ENCODE results near the gene CDH13. TPM values are rescaled to one million over a fixed set of nuclear protein-coding genes. Genes with fewer than 3 reads are reported as not detected.

Gene CDH13
- total RNA-seq, 4 donors from 2014 or later, result 5.8 to 36.7 (median 20.4) TPM

DNA sequence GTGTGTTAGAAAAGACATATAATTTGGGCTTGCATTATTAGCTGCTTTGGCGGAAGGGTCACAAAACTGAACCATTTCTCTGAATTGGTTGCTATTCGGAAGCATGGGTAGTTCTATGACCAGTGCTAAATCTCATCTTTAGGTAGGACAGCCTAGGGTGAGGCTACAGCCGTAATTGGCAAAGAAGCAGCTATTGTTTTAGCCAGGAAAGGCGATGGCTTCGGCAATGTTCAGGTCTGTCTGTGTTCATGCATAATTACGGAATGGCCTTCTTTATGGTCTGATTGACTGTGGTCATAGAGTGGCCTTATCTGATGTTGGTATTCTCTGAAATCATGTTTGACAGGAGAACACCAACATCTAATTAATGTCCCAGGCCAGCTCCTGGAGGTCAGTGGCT lies 812.6 kb downstream of the CDH13 start:
- Histone ChIP-seq H3K36me3 (no peaks in the 10 kb centered on the region), H3K4me1 (no peaks in the 10 kb centered on the region), H3K27me3 (no peaks in the 10 kb centered on the region), H3K9me3 (no peaks in the 10 kb centered on the region), H3K27ac (no peak overlapping the region), H3K4me3 (no peak overlapping the region)
- TF ChIP-seq, protein P1, sequence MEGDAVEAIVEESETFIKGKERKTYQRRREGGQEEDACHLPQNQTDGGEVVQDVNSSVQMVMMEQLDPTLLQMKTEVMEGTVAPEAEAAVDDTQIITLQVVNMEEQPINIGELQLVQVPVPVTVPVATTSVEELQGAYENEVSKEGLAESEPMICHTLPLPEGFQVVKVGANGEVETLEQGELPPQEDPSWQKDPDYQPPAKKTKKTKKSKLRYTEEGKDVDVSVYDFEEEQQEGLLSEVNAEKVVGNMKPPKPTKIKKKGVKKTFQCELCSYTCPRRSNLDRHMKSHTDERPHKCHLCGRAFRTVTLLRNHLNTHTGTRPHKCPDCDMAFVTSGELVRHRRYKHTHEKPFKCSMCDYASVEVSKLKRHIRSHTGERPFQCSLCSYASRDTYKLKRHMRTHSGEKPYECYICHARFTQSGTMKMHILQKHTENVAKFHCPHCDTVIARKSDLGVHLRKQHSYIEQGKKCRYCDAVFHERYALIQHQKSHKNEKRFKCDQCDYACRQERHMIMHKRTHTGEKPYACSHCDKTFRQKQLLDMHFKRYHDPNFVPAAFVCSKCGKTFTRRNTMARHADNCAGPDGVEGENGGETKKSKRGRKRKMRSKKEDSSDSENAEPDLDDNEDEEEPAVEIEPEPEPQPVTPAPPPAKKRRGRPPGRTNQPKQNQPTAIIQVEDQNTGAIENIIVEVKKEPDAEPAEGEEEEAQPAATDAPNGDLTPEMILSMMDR (IDR thresholded peaks at IDR 0.05 in 4 of 5, conservative IDR thresholded peaks at IDR 0.05 in 1 of 5), result no peak
- no peak for TF ChIP-seq POLR2A (IDR thresholded peaks at IDR 0.05)
- no peak for DNase-seq
- intact Hi-C loops (cut with DNase I; ENCODE audit: low total_unique reads), result no loop called here
- no peak for ATAC-seq
- in situ Hi-C loops (cut with MboI; ENCODE audit: low sequenced_read_pairs in 4 of 4), result loop anchor here in 2 of 4 donors (25.0 kb wide), 2 partner anchors 827 to 1177 kb away; no protein-coding TSS in a partner anchor

DNA sequence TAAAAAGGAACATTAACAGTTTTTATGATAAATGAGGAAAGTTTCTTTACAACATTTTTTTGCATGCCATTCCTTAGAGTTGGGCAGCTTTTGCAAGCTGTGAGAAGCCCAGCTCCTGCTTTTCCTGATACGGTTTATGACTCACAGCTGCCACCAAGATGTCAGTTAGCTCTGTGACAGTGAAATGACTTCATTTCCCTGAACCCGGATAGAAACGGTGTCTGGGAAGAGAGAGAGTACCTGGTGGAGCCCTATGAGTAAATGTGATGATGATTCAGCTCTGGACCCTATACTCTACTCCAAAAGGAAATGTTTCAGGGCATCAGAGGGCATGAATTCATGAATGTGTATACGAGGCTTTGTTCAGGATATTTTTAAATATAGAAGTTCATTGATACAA lies 814.7 kb downstream of the CDH13 start:
- Histone ChIP-seq H3K27me3 (no peaks in the 10 kb centered on the region), H3K4me3 (no peak overlapping the region), H3K4me1 (no peaks in the 10 kb centered on the region), H3K36me3 (no peaks in the 10 kb centered on the region), H3K27ac (no peak overlapping the region), H3K9me3 (no peaks in the 10 kb centered on the region)
- in situ Hi-C loops (cut with MboI; ENCODE audit: low sequenced_read_pairs in 4 of 4) (loop anchor here (10.0 to 25.0 kb wide), 3 partner anchors 829 to 1179 kb away; no protein-coding TSS in a partner anchor), intact Hi-C loops (cut with DNase I; ENCODE audit: low total_unique reads) (loop anchor here (10.0 kb wide), 1 partner anchor 237 kb away; no protein-coding TSS in a partner anchor)
- ATAC-seq (no peak), DNase-seq (no peak)
- TF ChIP-seq POLR2A (IDR thresholded peaks at IDR 0.05), result no peak
- TF ChIP-seq, protein P1 (IDR thresholded peaks at IDR 0.05 in 4 of 5, conservative IDR thresholded peaks at IDR 0.05 in 1 of 5), result no peak

DNA sequence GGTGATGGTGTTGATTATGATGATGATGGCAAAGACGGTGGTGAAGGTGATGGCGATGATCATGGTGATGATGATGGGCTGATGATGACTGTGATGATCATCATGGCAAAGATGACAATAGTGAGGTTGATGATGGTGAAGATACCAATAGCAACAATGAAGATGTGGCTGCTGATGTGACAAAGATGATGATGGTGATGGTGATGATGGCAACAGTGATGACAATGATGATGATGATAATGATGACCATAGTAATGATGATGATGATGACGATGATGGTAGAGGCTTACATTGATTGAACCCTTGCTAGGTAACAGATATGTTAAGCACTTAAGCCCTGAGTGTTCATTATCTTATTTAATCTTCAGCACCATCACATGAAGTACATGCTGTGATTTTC lies 817.2 kb downstream of the CDH13 start:
- H3K4me3 ChIP-seq, result no peak overlapping the region
- DNase-seq (no peak), ATAC-seq (no peak)
- no peaks in the 10 kb centered on the region for H3K36me3 ChIP-seq
- TF ChIP-seq POLR2A (IDR thresholded peaks at IDR 0.05), result no peak
- TF ChIP-seq, protein P1 (IDR thresholded peaks at IDR 0.05 in 4 of 5, conservative IDR thresholded peaks at IDR 0.05 in 1 of 5), result no peak
- no peak overlapping the region for H3K27ac ChIP-seq
- no peaks in the 10 kb centered on the region for H3K4me1 ChIP-seq
- in situ Hi-C loops (cut with MboI; ENCODE audit: low sequenced_read_pairs in 4 of 4), result loop anchor here (10.0 to 25.0 kb wide), 3 partner anchors 832 to 1182 kb away; no protein-coding TSS in a partner anchor
- no peaks in the 10 kb centered on the region for H3K9me3 ChIP-seq
- H3K27me3 ChIP-seq, result no peaks in the 10 kb centered on the region
- intact Hi-C loops (cut with DNase I; ENCODE audit: low total_unique reads), result loop anchor here (10.0 kb wide), 1 partner anchor 239 kb away; no protein-coding TSS in a partner anchor

DNA sequence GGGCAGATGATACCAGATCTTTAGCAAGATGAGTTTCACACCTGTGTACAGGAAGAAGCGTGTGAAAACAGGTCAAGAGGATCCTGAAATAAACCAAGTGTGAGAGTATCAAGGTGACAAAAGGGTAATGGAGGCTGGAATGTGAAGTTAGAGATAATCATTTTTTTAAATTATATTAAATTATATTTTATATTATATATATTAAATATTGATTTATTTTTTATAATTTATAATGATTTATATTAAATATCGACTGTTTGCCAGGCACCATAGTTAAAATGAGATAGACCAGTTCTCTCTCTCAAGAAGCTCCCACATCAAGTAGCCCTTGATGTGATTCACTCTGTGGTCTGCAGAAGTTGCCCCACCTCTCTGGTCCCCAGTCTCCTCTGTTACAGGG lies 820.8 kb downstream of the CDH13 start:
- in situ Hi-C loops (cut with MboI; ENCODE audit: low sequenced_read_pairs in 4 of 4) (loop anchor here (10.0 to 25.0 kb wide), 3 partner anchors 835 to 1185 kb away; no protein-coding TSS in a partner anchor), intact Hi-C loops (cut with DNase I; ENCODE audit: low total_unique reads) (loop anchor here (2.0 to 10.0 kb wide), 3 partner anchors 243 to 1185 kb away; no protein-coding TSS in a partner anchor)
- Histone ChIP-seq H3K27ac (no peak overlapping the region), H3K27me3 (no peaks in the 10 kb centered on the region), H3K4me1 (no peaks in the 10 kb centered on the region), H3K36me3 (no peaks in the 10 kb centered on the region), H3K4me3 (no peak overlapping the region), H3K9me3 (no peaks in the 10 kb centered on the region)
- no peak for TF ChIP-seq POLR2A (IDR thresholded peaks at IDR 0.05)
- TF ChIP-seq, protein P1 (IDR thresholded peaks at IDR 0.05 in 4 of 5, conservative IDR thresholded peaks at IDR 0.05 in 1 of 5), result no peak
- ATAC-seq, result no peak
- no peak for DNase-seq
